Activated CD8-positive, alpha-beta memory T cell treated with anti-CD3 and anti-CD28 coated beads for 24 hours (primary cell): ENCODE measurements around the gene GLYATL3.
A peak's percentile ranks its signal among the peaks of the same experiment; 100 is the strongest.

ENCODE experiments used
- DNase-seq: peaks from one replicate; pipeline ENCODE4 v3.0.0-alpha.2; 2020

The GLYATL3 gene

DNA sequence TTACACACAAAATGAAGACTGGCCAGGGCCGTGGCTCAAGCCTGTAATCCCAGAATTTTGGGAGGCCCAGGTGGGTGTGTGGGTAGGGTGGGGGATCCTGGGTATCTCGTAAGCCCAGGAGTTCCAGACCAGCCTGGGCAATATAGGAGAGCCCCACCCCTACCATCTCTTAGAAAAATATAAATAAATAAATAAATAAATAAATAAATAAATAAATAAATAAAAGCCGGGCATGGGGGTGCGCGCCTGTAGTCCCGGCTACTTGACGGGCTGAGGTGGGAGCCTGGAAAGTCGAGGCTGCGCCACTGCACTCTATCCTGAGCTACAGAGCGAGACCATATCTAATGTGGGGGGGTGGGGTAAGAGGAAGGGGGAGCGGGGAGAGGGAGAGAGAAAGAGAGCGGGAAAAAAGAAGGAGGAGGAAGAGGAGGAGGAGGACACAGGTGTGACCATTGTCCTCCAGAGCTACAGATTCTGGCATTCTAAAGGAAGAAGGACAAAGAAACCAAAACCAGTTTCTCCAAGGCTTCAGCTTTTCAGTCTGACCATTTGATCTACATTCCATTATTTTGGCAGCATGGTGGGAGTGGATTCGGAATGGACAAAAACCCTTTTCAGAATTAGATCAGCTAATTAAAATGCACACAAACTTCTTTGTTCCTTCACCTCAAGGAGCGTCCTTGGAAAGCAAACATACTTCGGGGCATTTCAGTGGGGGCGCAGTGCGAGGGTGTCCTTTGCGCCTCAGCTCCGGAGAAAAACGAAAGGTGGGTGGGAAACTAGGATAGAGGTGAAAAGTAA, 50.2 kb downstream of the GLYATL3 start:
- no peak for DNase-seq

DNA sequence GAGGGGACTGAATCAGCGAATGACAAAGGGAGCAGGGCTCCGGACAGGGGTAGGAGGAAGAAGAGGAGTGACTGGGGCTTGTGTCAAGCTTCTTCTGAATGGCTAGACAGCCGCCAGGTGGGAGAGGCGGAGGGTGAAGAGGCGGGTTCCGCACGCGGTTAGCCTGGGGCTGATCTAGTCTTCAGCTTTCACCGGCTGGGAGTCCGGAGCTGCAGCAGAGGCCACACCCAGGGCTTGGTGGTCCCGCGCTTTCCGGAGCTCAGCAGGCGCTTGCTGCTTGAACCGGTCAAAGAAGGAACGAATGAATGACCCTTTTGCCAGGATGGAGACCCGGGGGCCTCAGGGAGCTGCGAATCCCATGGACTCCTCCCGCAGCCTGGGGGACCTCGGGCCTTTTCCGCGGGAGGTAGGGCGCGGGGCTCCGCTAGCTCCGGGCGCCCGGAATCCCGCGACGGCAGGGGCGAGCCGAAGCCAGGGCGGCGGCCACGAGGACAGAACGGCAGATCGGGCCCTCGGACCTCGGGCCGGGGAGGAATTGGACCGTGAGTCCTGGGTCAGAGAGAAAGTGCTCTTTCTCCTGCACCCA, 50.9 kb downstream of the GLYATL3 start, which contains the start of gene C6orf141:
Gene C6orf141 (plus strand): TSS at position 177 of the 586 bp plus-strand sequence. CDS start 125 bp downstream, at position 302.
- peak; percentile 63 for DNase-seq

DNA sequence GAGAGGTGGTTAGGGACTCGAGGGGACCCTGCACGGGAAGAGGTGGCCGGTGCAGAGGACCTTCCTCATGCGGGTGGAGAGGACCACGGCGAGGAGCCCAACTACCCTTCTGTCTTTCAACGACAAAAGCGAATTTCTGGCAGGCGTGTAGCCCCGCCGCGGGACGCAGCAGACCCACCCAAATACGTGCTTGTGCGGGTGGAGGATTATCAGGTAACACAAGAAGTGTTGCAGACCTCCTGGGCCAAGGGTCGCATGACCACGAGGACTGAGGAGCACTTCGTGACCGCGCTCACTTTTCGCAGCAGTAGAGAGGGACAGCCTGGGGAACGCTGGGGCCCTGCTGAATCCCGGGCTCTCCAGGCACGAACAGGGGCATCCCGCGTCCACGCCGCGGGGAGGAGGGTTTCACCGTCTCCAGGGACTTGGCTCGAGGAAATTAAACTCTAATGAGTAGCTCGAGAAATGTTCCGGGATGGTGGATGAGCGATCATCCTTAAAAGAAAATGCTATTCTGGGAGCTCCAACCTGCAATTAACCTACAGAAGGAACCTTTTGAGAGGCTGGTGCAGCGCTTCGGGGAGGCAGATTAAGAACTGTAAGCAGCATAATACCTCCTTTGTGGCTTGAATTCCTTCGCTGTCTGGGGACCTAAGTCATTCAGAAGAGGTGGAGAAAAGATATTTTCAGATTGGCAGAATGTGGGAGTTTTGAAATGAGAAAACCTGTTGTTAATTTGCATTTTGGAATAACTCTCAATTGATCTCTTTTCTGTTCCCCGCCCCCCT, 51.5 kb downstream of the GLYATL3 start:
- DNase-seq, result peak; percentile 59

DNA sequence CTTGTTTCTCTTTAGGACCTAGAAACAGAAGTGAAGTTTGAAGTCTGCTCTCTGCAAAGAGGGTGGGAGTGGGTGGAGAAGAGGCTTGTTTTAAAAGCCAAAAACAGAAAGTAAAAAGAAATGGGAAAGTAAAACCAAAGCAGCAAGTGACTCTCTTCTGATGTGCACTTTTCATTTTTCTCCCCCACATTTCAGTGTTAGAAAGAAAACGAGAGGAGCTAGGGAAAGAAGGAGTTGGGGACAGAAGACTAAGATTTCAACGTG, 52.1 kb downstream of the GLYATL3 start:
- no peak for DNase-seq

DNA sequence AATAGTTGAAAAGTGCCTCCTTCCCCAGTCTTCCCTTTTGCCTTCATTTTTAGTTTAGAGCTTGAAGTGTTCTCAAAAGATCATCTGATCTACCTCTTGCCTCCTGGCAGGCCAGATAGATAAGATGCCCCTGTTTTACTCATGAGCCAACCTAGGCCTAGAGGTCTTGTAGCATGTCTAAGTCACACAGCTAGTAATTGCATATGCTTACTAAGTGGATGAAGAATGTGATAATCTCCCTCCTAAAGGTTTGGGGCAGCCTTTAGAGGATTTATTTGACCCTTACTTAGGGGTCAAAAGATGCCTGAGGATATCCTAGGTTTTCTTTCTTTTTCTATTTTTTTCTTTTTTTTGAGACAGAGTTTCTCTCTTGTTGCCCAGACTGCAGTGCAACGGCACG, 52.9 kb downstream of the GLYATL3 start:
- no peak for DNase-seq

DNA sequence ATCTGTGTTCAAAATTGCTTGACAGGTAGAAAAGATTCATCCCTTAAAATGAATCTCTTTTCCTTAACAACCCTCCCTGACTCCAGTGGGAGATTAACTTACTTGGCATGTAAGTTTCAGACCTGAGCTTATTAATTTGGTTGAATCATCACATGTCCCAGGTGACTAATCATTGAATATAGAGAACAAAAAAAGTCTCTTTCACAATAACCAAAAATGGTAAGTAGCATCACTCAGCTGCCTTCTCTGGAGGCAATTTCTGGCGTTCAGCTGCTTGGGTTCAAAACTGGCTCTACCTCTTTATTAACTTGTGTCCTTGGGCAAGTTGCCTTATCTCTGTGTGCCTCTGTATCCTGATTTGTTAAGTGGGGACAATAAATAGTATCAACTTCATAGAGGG, 53.7 kb downstream of the GLYATL3 start:
- no peak for DNase-seq

DNA sequence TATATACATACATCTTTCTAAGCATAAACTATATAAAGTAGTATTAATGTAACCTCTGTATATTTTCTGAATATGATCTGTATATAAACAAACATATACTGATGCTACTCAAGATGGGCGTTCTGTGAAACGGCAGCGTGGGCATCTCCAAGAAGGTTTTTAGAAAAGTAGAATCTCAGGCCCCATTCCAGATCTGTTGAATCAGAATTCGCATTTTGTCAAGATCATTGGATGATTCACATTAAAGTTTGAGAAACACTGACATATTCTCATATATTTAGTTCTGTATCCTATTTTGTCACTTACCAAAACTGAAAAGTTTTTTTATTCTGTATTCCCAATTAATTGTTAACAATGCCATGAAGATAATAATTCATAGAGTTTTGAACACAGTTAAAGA, 56.2 kb downstream of the GLYATL3 start:
- no peak for DNase-seq

DNA sequence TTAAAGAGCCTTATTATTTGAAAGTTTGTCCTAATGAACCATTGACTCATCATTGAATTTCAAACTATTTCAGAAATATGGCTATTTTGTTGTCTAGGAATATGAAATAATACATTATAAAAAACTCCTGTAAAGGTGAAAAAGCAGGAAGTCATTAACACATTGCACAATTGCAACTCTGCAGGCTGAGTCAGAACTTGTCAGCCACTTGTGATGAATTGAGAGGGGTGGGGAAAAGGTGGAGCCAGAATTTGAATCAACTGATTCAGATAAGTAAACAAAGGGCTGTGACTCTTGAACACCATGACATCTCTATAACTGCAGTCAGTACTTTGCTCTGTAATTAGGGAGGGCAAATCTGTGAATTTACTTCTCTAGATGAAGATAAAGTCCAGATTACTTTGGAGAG, 56.7 kb downstream of the GLYATL3 start:
- DNase-seq, result no peak

DNA sequence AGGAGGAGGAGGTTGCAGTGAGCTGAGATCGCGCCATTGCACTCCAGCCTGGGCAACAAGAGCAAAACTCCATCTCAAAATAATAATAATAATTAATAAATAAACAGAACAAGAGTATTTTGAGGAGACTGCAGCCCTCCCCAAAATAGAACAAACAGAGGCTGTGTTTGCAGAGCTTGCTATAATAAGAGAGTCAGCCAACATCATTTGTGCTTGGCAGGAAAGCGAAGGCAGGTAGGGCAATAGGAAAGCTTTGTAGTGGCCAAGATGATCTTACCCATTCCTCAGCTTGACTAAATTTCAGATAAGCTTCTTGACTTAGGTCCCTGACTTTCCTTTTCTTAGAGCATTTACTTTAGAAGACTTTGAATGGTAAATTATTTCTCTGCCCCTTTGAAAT, 57.5 kb downstream of the GLYATL3 start:
- no peak for DNase-seq

DNA sequence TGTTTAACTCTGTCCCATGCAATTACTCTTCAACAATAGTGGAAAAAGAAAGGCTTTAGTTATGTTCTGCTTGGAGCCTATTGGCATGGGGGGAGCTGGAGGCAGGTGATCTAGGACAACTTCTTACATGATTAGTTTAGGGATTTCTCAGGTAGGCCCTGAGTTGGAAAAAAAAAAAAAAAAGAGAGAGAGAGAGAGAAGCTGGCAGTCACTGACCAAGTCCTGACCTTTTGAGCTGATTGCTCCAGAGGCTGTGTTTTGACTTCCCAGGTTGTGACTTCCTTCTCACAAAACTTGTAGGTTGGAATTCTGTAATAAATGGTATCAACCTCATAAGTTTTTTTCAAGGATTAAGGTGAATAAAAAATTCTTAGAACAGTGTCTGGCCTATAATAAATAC, 58.5 kb downstream of the GLYATL3 start:
- no peak for DNase-seq

DNA sequence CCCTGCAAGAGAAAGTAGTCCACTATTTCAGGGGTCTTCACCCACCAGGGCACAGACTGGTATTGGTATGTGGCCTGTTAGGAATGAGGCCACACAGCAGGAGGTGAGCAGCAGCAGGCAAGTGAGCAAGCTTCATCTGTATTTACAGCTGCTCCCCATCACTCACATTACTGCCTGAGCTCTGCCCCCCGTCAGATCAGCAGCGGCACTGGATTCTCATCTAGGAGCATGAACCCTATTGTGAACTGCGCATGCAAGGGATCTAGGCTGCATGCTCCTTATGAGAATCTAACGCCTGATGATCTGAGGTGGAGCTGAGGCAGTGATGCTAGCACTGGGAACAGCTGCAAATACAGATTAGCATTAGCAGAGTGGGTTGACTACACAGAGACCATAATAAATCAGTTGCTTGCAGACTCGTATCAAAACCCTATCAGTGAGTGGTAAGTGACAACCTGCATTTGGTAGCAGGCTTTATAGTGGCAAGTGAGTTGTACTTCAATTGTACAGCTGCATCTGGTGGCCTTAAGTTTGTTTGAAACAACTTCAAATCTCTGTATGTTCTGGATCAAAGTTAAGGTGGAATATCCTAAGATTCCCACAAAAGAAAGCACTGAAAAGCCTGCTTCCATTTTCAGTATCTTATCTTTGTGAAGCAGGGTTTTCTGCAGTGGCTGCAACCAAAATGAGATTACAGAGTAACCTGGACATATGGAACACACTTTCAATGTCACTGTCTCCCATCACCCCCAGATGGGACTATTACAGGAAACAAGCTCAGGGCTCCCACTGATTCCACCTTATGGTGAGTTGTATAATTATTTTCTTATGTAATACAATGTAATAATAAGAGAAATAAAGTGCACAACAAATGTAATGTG, 63.5 kb downstream of the GLYATL3 start:
- DNase-seq, result no peak

DNA sequence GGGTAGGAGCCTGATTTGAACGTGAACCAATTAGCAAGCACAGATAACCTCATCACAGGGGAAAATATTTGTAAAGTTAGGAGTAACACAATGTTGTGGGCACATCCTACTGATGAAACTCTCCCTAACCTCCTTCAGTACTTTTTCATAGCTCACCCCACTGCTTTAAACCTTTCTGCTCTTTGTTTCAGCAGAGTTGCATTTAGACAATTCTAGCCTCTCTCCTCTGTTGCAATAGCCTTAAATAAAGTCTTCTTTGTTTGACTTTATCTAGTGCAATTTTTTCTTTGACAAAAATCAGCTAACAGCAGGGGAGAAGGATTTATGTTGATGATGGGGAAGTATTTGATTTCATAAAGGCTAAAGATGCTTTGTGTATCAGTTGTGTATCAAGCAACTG, 64.8 kb downstream of the GLYATL3 start:
- no peak for DNase-seq

DNA sequence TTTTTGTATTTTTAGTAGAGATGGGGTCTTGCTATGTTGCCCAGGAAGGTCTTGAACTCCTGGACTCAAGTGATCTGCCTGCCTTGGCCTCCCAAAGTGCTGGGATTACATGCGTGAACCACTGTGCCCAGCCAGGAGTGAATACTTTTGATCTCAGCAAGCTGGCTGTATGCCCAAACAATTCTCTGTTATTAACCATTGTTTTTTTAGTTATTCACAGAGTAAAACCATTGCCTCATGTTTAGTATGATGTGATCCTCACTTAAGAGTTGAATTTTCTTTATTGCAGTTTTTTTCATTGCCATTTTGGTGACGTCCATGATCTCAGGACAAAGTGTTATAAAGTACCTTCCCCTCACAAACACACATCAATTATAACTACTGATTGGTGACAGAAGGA, 65.5 kb downstream of the GLYATL3 start:
- DNase-seq, result no peak

DNA sequence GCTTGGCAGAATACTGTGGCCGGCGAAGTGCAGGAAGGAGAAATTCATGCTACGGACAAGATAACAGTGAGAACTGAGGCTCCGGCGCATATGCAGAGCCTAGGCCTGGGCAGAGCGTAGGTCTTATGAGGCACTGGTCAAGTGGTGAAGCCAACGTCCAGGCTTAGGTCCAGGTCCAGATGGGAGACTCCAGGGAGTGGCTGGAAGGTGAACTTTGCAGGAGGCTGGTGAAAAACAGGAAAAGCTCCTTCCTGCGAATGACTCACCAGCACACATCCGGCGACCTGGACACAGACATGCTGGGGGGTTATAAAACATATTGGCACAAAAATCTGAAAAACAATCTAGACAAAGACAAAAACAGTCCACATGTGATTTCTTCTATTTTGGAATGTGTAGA, 66.1 kb downstream of the GLYATL3 start:
- DNase-seq, result no peak

DNA sequence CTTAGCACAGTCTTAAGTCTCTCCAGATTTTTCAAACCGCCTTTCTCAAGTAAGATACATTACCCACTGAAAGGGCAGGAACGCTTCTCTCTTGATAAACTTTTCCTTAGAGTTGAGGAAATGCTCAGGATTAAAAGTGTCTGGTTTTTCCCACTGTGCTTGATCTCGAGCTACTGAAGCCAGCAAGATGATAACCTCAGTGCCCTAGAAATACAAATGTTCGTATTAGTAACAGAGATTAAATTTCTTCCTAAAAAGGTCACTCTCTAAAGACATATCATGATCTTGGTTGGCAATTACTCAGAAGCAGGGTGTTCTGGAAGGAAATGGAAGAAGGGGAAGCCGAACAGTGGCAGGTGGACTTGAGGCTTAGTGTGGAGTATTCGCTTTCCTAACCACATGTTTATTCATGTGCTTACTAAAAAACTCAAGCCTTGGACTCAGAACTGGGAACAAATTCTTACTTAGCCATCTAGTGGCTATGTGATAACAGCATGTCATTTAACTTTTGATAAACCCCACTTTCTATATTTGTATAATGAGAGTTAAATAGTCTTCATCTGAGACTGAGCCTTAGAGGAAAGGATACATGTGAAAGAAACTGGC, 70.9 kb downstream of the GLYATL3 start:
- no peak for DNase-seq

DNA sequence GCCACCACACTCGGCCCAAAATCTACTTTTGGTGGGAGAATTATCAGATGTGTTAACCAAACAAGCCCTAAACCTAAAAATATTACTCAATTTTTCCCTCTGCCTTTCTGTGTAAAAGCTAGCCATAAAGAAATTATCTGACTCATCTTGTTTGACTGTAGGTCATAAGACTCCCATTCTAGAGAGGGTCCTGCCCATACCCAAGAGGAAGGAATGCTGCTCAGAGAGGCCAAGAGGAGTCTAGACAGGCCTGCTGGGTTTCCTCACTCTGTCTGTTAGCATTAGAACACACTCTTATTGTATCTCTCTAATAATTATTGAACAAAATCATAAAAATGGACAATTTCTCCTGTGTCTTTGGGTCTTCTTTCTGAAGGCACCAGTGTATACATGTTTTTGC, 76.9 kb downstream of the GLYATL3 start:
- no peak for DNase-seq
